ENCODE data around the gene CYP4A22.

The CYP4A22 gene

GRCh38 chr1:47187926-47188250, 50.6 kb downstream of the CYP4A22 start:
- no peak for TF ChIP-seq CTCF (conservative IDR thresholded peaks at IDR 0.05)
- H3K27ac ChIP-seq, result no peak overlapping the region

GRCh38 chr1:47188791-47189785, 51.8 kb downstream of the CYP4A22 start:
- H3K27ac ChIP-seq, result no peak overlapping the region
- TF ChIP-seq CTCF (conservative IDR thresholded peaks at IDR 0.05), result no peak

GRCh38 chr1:47189844-47190508, 52.7 kb downstream of the CYP4A22 start, which contains the start of gene PDZK1IP1:
Gene PDZK1IP1 (minus strand): TSS chr1:47190036. CDS start chr1:47189932, 104 bp downstream.
- no peak within 1 kb of the TSS for H3K27ac ChIP-seq
- TF ChIP-seq CTCF (conservative IDR thresholded peaks at IDR 0.05), result no peak

- H3K27ac ChIP-seq, result no peak overlapping the region
- TF ChIP-seq CTCF (conservative IDR thresholded peaks at IDR 0.05), result no peak
These were observed 53.2 kb downstream of the CYP4A22 start for GRCh38 chr1:47190509-47190855.

GRCh38 chr1:47190857-47191256, 53.6 kb downstream of the CYP4A22 start:
- no peak for TF ChIP-seq CTCF (conservative IDR thresholded peaks at IDR 0.05)
- H3K27ac ChIP-seq, result no peak overlapping the region

- no peak overlapping the region; the same call in 1 of the 2 replicates for H3K27ac ChIP-seq
These were observed 54.8 kb downstream of the CYP4A22 start for GRCh38 chr1:47191940-47192457.

More at GRCh38 chr1:47191940-47192457, 54.8 kb downstream of the CYP4A22 start:
- no peak for TF ChIP-seq CTCF (conservative IDR thresholded peaks at IDR 0.05)

All from VCaP (cell line).